22Rv1 (cell line): ENCODE data around the gene LDLRAD4.

Experiments
- H3K27ac ChIP-seq: fragments of 450-650 bp; 2 replicates; pipeline ENCODE4 v1.5.1; 2017
- ZFX ChIP-seq: fragments of 450-650 bp; IDR thresholded peaks from 2 replicates; pipeline ENCODE4 v1.6.1; 2017; ENCODE audit warnings: antibody characterized with exemption, borderline replicate concordance
- TF ChIP-seq, protein P1 (sequence below): fragments of 450-650 bp; IDR thresholded peaks from 2 replicates; pipeline ENCODE4 v1.5.1; 2017; ENCODE audit warnings: mild to moderate bottlenecking

Gene LDLRAD4

DNA sequence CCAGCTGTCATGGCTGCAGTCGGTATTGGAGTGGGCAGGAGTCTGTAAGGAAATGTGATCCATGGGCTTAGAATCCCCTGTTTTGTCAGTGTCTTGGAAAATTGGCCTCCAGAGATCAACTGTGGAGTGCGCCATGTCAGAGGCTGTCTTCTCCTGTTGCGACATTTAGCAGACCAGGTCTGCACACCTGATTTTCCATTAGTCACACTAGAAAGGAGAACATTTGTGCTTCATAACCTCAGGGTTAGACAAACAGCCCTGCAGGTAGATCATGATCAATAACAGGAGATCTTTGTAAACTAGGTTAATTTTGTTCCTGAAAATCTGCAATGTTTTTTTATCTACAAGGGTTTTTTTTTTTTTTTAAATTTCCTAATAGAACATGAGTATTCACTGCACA lies 28.0 kb downstream of the LDLRAD4 start:
- no peak overlapping the region for H3K27ac ChIP-seq
- TF ChIP-seq, protein P1, sequence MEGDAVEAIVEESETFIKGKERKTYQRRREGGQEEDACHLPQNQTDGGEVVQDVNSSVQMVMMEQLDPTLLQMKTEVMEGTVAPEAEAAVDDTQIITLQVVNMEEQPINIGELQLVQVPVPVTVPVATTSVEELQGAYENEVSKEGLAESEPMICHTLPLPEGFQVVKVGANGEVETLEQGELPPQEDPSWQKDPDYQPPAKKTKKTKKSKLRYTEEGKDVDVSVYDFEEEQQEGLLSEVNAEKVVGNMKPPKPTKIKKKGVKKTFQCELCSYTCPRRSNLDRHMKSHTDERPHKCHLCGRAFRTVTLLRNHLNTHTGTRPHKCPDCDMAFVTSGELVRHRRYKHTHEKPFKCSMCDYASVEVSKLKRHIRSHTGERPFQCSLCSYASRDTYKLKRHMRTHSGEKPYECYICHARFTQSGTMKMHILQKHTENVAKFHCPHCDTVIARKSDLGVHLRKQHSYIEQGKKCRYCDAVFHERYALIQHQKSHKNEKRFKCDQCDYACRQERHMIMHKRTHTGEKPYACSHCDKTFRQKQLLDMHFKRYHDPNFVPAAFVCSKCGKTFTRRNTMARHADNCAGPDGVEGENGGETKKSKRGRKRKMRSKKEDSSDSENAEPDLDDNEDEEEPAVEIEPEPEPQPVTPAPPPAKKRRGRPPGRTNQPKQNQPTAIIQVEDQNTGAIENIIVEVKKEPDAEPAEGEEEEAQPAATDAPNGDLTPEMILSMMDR: no peak
- no peak for TF ChIP-seq ZFX

DNA sequence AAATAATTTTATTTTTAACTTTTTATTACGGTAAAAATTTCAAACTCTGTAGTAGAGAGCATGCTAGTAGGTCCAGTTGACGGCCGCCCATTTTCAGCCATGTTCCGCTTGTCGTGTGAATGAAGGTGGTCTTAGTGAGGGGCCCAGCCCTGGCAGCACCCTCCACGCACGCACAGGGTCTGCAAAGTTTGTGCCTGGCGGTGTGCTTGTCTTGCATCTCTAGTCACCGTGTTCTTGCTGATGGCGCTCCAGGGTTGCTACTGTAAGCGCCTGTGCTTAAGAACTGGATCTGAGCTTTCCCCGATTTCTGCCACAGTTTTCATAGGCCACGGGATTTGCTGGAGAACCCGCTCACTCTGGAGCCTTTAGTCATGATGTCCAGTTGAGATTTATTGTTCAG lies 28.9 kb downstream of the LDLRAD4 start:
- TF ChIP-seq, protein P1: no peak
- no peak for TF ChIP-seq ZFX
- no peak overlapping the region for H3K27ac ChIP-seq

DNA sequence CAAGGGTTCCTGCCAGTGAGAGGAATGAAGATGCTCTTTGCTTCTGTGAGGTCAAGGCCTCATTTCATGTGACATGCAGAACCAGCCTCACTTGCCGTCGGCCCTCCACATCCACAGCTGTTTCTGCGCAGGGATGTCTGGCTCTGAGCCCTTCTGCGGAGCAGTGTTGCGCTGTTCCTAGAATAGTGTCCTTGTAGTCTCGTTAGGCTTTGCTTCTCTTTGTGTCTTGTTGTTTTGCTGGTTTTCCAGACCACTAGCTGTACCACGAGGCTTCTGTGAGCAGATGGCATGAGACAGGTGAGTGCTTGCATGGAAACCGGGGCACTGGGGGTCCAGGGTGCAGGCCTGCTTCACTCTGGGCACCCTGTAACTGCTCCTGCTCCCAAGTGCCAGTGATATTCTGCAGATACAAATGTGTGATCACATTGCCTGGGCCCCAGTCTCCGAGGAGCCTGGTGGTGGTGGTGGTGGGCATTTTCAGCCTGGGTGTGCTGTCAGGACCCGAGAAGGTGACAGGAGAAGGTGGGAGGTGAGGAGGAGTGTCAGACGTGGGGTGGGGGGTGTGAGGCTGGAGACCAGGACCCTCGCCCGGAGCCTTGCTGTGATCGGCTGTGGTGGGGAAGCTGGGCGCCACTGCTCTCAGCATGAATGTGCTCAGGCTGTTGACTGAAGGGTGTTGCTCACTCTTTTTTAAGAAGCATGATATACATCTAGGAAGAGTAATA lies 34.3 kb downstream of the LDLRAD4 start:
- no peak for TF ChIP-seq ZFX
- TF ChIP-seq, protein P1: no peak
- no peak overlapping the region for H3K27ac ChIP-seq

DNA sequence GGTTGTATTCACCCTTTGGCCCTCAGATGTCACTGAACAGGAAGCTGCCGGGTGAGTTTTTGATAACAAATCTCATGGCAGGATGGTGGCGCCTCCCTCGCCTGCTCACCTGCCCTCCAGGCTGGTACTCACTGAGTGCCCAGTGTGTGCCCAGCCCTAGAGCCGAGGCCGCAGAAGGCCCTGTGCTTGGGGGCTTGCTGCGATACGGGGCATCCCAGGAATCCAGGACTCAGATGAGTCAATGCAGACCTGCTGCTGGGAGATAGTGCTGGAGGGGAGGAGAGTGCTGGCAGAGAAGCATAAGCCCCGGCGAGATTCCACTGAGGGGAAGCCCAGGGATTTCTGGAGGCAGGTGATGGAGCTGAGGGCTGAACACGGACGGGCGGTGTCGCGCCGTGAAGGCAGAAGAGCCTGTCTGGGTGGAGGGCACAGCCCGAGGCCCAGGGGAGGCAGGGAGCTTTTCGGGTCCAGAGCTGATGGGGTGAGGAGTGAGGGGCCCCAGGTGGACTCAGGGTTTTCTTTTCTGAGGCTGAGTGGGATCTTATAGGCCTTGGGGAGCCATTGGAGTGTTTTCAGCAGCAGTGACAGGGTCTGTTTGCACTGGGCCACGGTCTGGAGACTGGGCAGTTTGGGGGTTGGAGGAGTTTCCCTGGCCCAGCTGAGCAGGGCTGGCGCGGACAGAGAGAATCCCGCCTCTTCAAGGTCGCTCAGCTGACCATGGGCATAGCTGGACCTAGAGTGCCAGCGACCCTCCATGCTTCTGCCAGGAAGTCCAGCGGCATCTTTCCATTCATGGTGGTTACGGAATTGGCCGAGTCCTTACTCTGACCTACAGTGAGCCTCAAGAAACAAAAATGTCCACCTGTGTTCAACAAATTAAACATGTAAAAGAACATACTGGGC lies 35.5 kb downstream of the LDLRAD4 start:
- TF ChIP-seq, protein P1: no peak
- TF ChIP-seq ZFX: no peak
- no peak overlapping the region for H3K27ac ChIP-seq

DNA sequence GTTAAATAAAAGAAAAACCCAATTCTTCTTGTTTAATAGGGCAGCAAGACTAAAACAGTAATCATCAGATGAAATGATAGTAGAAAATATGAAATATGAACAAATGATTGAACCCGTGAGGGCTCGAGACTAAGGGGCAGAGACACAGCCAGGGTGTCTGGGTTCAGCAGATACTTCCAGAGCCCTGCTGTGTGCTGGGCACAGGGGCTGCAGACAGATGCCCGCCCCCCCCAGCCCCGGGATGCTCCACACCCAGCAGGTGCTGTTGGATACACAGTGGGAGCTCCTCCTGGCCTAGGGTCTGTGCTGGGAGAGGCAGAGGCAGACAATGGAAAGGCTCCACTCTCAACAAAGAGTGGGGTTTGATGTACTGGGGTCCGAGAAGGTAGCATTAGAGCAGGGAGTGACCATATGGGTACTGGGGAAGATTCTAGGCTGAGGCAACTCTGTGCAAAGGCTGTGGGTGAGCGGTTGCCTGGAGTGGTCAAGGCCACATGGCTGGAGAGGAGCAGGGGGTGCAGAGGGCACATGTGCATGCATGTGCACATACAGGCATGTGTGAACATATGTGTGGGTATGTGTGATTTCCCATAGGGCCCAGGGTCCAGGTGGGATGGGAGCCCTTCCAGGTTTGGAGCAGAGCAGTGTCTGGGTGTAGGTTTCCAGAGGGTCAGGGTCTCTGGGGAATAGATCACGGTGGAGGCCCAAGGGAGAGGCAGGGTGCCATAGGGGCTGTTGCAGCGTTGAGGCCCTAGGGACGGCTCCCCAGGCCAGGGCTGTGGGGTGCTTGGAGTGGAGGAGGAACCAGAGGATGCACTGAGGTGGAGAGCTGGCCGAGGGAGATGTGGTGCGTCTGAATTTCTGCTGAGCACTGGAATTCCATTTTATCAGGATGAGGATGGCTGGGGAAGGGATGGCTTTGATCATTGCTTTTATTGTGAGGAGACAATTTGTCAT lies 36.7 kb downstream of the LDLRAD4 start:
- no peak for TF ChIP-seq ZFX
- TF ChIP-seq, protein P1: no peak
- H3K27ac ChIP-seq: no peak overlapping the region

DNA sequence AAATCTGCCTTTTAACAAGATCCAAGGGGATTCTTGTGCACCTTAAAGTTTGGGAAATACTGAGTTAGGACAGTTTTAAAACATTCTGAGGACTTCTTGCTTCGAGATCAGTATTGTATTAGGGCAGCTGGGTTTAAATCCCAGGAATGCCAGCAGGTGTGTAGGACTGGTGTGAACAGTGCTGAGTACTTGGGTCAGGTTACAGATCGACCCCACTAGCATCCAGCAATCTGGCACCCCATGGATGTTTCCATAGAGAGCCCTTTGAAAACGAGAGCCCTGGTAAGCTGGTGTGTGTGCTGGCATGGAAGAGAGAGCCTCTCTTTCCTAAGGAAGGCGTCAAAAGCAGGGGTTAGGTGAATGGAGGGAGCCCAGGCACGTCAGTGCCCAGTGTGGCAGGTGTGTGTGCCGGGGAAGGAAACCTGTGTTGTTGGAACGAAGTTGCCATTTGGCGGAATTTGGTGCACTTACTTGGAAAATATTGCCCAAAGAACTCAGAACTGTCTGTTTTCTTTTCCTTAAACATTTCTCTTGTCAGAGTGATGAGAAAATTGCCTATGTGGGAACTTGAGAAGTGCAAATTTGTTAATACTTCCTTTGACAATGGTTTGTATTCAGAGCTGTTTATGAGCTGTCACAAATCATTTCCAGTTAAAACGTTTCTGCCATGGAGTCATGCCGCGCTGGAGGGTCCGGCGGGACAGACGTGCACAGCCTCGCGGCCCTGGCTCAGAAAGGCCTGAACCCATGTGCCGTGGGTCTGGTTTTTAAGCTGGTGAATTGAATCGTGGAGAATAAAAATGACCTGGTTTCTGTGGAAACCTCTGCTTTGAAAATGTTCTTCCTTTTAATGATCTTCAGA lies 38.1 kb downstream of the LDLRAD4 start:
- H3K27ac ChIP-seq: no peak overlapping the region
- TF ChIP-seq, protein P1: no peak
- TF ChIP-seq ZFX: no peak
